ENCODE measurements around the gene RPL27A. TPM values are rescaled to one million over a fixed set of nuclear protein-coding genes. Genes with fewer than 3 reads are reported as not detected.

Gene RPL27A
- total RNA-seq, 1 donor from 2014 or later = 1,393 TPM

GRCh38 chr11:8712506-8712905 is 29.9 kb downstream of the RPL27A start:
- TF ChIP-seq CTCF (conservative IDR thresholded peaks at IDR 0.05; ENCODE audit: low read depth, low read length) = no peak
- H3K4me3 ChIP-seq (ENCODE audit: low read depth, low read length) = no peak overlapping the region
- DNase-seq (ENCODE audit: low read depth) = no peak

- TF ChIP-seq CTCF (conservative IDR thresholded peaks at IDR 0.05; ENCODE audit: low read depth, low read length) = no peak
- H3K4me3 ChIP-seq (ENCODE audit: low read depth, low read length) = no peak overlapping the region
- no peak for DNase-seq (ENCODE audit: low read depth)
These were observed 31.3 kb downstream of the RPL27A start for GRCh38 chr11:8713760-8714454.

- no peak for DNase-seq (ENCODE audit: low read depth)
- no peak overlapping the region for H3K4me3 ChIP-seq (ENCODE audit: low read depth, low read length)
- no peak for TF ChIP-seq CTCF (conservative IDR thresholded peaks at IDR 0.05; ENCODE audit: low read depth, low read length)
These were observed 32.1 kb downstream of the RPL27A start for GRCh38 chr11:8714622-8715225.

- no peak for DNase-seq (ENCODE audit: low read depth)
- no peak for TF ChIP-seq CTCF (conservative IDR thresholded peaks at IDR 0.05; ENCODE audit: low read depth, low read length)
- H3K4me3 ChIP-seq (ENCODE audit: low read depth, low read length) = no peak overlapping the region
These were observed 32.9 kb downstream of the RPL27A start for GRCh38 chr11:8715501-8715900.

GRCh38 chr11:8717544-8717875 is 34.9 kb downstream of the RPL27A start:
- H3K4me3 ChIP-seq (ENCODE audit: low read depth, low read length) = peak overlapping the region; percentile 11
- no peak for TF ChIP-seq CTCF (conservative IDR thresholded peaks at IDR 0.05; ENCODE audit: low read depth, low read length)
- no peak for DNase-seq (ENCODE audit: low read depth)

- DNase-seq (ENCODE audit: low read depth) = no peak
- TF ChIP-seq CTCF (conservative IDR thresholded peaks at IDR 0.05; ENCODE audit: low read depth, low read length) = no peak
- peak overlapping the region; percentile 24 for H3K4me3 ChIP-seq (ENCODE audit: low read depth, low read length)
These were observed 35.5 kb downstream of the RPL27A start for GRCh38 chr11:8717876-8718753.
